ENCODE data around the gene ZMIZ1.

GRCh38 chr10:79025199-79025832, 43.5 kb upstream of the ZMIZ1 start:
- TF ChIP-seq TAF1 (IDR thresholded peaks at IDR 0.05; ENCODE audit: borderline replicate concordance, insufficient read depth, low read length) (no peak), REST (IDR thresholded peaks at IDR 0.05; ENCODE audit: insufficient read depth in 1 of 2, low read depth in 2 of 2, low read length in 2 of 2) (no peak)
